HepG2 (cell line): ENCODE measurements around the gene DTNB. TPM values are rescaled to one million over a fixed set of nuclear protein-coding genes. Genes with fewer than 3 reads are reported as not detected.
A peak's percentile ranks its signal among the peaks of the same experiment; 100 is the strongest.

Experiments
- ATAC-seq: fragments of 200-7000 bp; cut with Tn5 transposase; 3 replicates; pipeline ENCODE4 v1.9.1; 2020; ENCODE audit warnings: mild to moderate bottlenecking, moderate library complexity
- BruUV-seq: library from RNA; stranded (reverse); fragments of 400-500 nt; replicated peaks from 2 replicates; lab custom pipeline; 2021; lab: Mats Ljungman, UMichigan
- CTCF ChIA-PET: fragments of 300-600 bp; formaldehyde crosslinking; extraction: SDS; loops from one replicate; lab custom pipeline; 2021; ENCODE audit warnings: low total read pairs, inconsistent platforms, low intra/inter-chr PET ratio; lab: Yijun Ruan, JAX
- POLR2A ChIA-PET: fragments of 350-600 bp; sonication (Branson Sonifier 250); formaldehyde crosslinking; loops from one replicate; lab custom pipeline; 2020; ENCODE audit warnings: antibody characterized with exemption, inconsistent platforms; lab: Yijun Ruan, JAX
- DNase-seq: peaks from one replicate; pipeline ENCODE4 v3.0.0-alpha.2; 2015; ENCODE audit warnings: low spot score
- FAIRE-seq: peaks from 3 replicates; lab custom pipeline; 2011; peaks lifted over from hg19 to GRCh38; lab: Jason Lieb, UNC
- H2AFZ ChIP-seq: one replicate; pipeline ENCODE4 v1.6.1; 2011; ENCODE audit warnings: low read length, inconsistent platforms
- H3K27ac ChIP-seq: fragments of 300-600 bp; 3 replicates; pipeline ENCODE4 v1.8.0; 2011; ENCODE audit warnings: mixed run types, mild to moderate bottlenecking, mixed read lengths, low read length, inconsistent platforms; ENCODE audit not compliant: insufficient read depth; ENCODE audit errors: extremely low read length
- H3K27me3 ChIP-seq, 2 experiments: fragments of 200-600 bp in 1 of 2; 2 replicates in 1 of 2; 3 replicates in 1 of 2; pipeline versions ENCODE4 v1.6.0 to v1.8.0; 2011; ENCODE audit warnings: low read length in 2 of 2, mild to moderate bottlenecking in 2 of 2, moderate library complexity in 2 of 2, inconsistent platforms in 1 of 2; ENCODE audit not compliant: insufficient read depth in 2 of 2, control insufficient read depth in 1 of 2
- H3K36me3 ChIP-seq, 2 experiments: fragments of 200-600 bp in 1 of 2; replicated peaks in 1 of 2; 2 replicates in 1 of 2; 3 replicates in 1 of 2; pipeline versions ENCODE4 v1.5.1 to v1.8.0; 2011; ENCODE audit warnings: low read length in 2 of 2, inconsistent platforms in 1 of 2; ENCODE audit not compliant: insufficient read depth in 2 of 2, control insufficient read depth in 1 of 2
- H3K4me1 ChIP-seq: 2 replicates; pipeline ENCODE4 v1.5.1; 2012; ENCODE audit warnings: low read length, inconsistent platforms; ENCODE audit not compliant: insufficient read depth
- H3K4me2 ChIP-seq: 2 replicates; pipeline ENCODE4 v1.6.0; 2011; ENCODE audit warnings: low read depth, low read length, inconsistent platforms
- H3K4me3 ChIP-seq, 3 experiments: fragments of 200-600 bp in 1 of 3; sonication (generic), shearing (Covaris generic) in 1 of 3; replicated peaks in 1 of 3; 2 replicates each; pipeline ENCODE4 v1.5.1; 2011 to 2016; ENCODE audit warnings: low read length in 3 of 3, inconsistent platforms in 2 of 3, low read depth in 2 of 3, mild to moderate bottlenecking in 2 of 3, control low read depth in 1 of 3, mixed read lengths in 1 of 3; ENCODE audit not compliant: insufficient read depth in 1 of 3
- H3K79me2 ChIP-seq: one replicate; pipeline ENCODE4 v1.6.1; 2011; ENCODE audit warnings: low read length, inconsistent platforms; ENCODE audit not compliant: insufficient read depth
- H3K9ac ChIP-seq: 2 replicates; pipeline ENCODE4 v1.6.0; 2011; ENCODE audit warnings: mild to moderate bottlenecking, low read depth, low read length, inconsistent platforms; ENCODE audit not compliant: insufficient read depth
- H3K9me3 ChIP-seq: 2 replicates; pipeline ENCODE4 v1.5.1; 2012; ENCODE audit warnings: mild to moderate bottlenecking, low read length
- H4K20me1 ChIP-seq: 2 replicates; pipeline ENCODE4 v1.6.0; 2011; ENCODE audit warnings: inconsistent platforms, mild to moderate bottlenecking, low read length, moderate library complexity; ENCODE audit not compliant: insufficient read depth
- ATF7-NPFF ChIP-seq: sonication (generic); formaldehyde crosslinking; IDR thresholded peaks from 2 replicates; pipeline ENCODE4 v1.8.1; 2023; ENCODE audit warnings: mild to moderate bottlenecking, low read depth, missing genetic modification reagents, moderate library complexity
- CHD2 ChIP-seq: IDR thresholded peaks from 2 replicates; pipeline ENCODE4 v1.6.1; 2011; ENCODE audit warnings: low read depth, low read length, improper control_type of control experiment
- DMTF1 ChIP-seq: sonication (generic); formaldehyde crosslinking; IDR thresholded peaks from 2 replicates; pipeline ENCODE4 v1.4.0; 2020; ENCODE audit warnings: mild to moderate bottlenecking, missing genetic modification reagents
- DNMT3B ChIP-seq: conservative IDR thresholded peaks from 2 replicates; pipeline ENCODE4 v1.6.1; 2016; ENCODE audit warnings: missing biosample characterization, control low read depth
- ERF ChIP-seq: IDR thresholded peaks from 2 replicates; pipeline ENCODE4 v1.6.1; 2018; ENCODE audit warnings: missing biosample characterization, missing genetic modification reagents
- FOSL1 ChIP-seq: sonication (generic); formaldehyde crosslinking; IDR thresholded peaks from 2 replicates; pipeline ENCODE4 v1.9.0; 2021; ENCODE audit warnings: missing genetic modification reagents, borderline replicate concordance
- HINFP ChIP-seq: sonication (generic); formaldehyde crosslinking; IDR thresholded peaks from 2 replicates; pipeline ENCODE4 v1.4.0; 2020; ENCODE audit warnings: low read depth, mild to moderate bottlenecking, missing genetic modification reagents
- IRF1 ChIP-seq: sonication (generic); formaldehyde crosslinking; IDR thresholded peaks from 2 replicates; pipeline ENCODE4 v1.4.0; 2020; ENCODE audit warnings: low read depth, mild to moderate bottlenecking, missing genetic modification reagents
- NFIB ChIP-seq: sonication (generic); formaldehyde crosslinking; IDR thresholded peaks from 2 replicates; pipeline ENCODE4 v1.9.0; 2021; ENCODE audit warnings: missing genetic modification reagents, mild to moderate bottlenecking, borderline replicate concordance
- RAD21 ChIP-seq: fragments of 450-650 bp; formaldehyde crosslinking; IDR thresholded peaks from 2 replicates; pipeline ENCODE4 v1.5.0; 2020; ENCODE audit warnings: mild to moderate bottlenecking
- ZNF160 ChIP-seq: sonication (generic); formaldehyde crosslinking; IDR thresholded peaks from 2 replicates; pipeline ENCODE4 v1.8.0; 2022; ENCODE audit warnings: mild to moderate bottlenecking, inconsistent platforms, missing genetic modification reagents
- ZNF232 ChIP-seq: sonication (generic); formaldehyde crosslinking; IDR thresholded peaks from 2 replicates; pipeline ENCODE4 v1.4.0; 2020; ENCODE audit warnings: missing genetic modification reagents, borderline replicate concordance
- ZNF274 ChIP-seq: sonication (generic); formaldehyde crosslinking; IDR thresholded peaks from 2 replicates; pipeline ENCODE4 v1.5.1; 2020; ENCODE audit warnings: mild to moderate bottlenecking, missing genetic modification reagents
- ZNF7 ChIP-seq: IDR thresholded peaks from 2 replicates; pipeline ENCODE4 v1.6.1; 2016; ENCODE audit warnings: missing biosample characterization, missing genetic modification reagents
- WGBS: methylation state at CpG from one replicate; pipeline ENCODE4 v1.1.6; 2017; ENCODE audit warnings: low lambda C conversion rate; 5-methylcytosine and 5-hydroxymethylcytosine counted together
- in situ Hi-C: cut with HindIII; loops from 2 replicates; pipeline ENCODE4 v1.10.0; 2017; ENCODE audit warnings: low pct_unique_long_range_greater_than_20kb; ENCODE audit not compliant: extremely low pct_ligation_motif_present
- intact Hi-C: fragments of 100-400 bp; cut with micrococcal nuclease; formaldehyde crosslinking; loops from one replicate; pipeline ENCODE4 v1.10.0; 2022; ENCODE audit not compliant: unreplicated experiment
- polyA plus RNA-seq, 8 experiments: library from polyadenylated mRNA; depleted of rRNA in 3 of 8; stranded (reverse) in 7 of 8; unstranded in 1 of 8; fragments of >200 nt; fragmentation: Illumina TruSeq in 4 of 8; extraction: Trizol in 4 of 8; gene quantifications; 2 replicates each; pipeline versions ENCODE4 v1.2.1 to v1.2.3, GENCODE V29; 2011 to 2016; ENCODE audit warnings: low read depth in 4 of 8, missing spikeins in 1 of 8, mixed read lengths in 1 of 8; ENCODE audit not compliant: insufficient read depth in 1 of 8
- total RNA-seq, 5 experiments: library from RNA; depleted of rRNA; stranded (reverse); fragments of >200 nt; fragmentation: Illumina TruSeq; extraction: Trizol; gene quantifications; 2 replicates each; pipeline ENCODE4 v1.2.3, GENCODE V29; 2016; ENCODE audit warnings: low read depth in 1 of 5
- TF ChIP-seq, protein P1 (sequence below): sonication (generic); formaldehyde crosslinking; IDR thresholded peaks from 2 replicates; pipeline ENCODE4 v1.4.0; 2020; ENCODE audit warnings: mild to moderate bottlenecking, missing genetic modification reagents

DTNB gene
- total and polyA plus RNA-seq, 2 of the 13 experiments (the other 11 are each of a cell fraction or from before 2014, with no cell fraction given), result 14.4 to 23.9 TPM

DNA sequence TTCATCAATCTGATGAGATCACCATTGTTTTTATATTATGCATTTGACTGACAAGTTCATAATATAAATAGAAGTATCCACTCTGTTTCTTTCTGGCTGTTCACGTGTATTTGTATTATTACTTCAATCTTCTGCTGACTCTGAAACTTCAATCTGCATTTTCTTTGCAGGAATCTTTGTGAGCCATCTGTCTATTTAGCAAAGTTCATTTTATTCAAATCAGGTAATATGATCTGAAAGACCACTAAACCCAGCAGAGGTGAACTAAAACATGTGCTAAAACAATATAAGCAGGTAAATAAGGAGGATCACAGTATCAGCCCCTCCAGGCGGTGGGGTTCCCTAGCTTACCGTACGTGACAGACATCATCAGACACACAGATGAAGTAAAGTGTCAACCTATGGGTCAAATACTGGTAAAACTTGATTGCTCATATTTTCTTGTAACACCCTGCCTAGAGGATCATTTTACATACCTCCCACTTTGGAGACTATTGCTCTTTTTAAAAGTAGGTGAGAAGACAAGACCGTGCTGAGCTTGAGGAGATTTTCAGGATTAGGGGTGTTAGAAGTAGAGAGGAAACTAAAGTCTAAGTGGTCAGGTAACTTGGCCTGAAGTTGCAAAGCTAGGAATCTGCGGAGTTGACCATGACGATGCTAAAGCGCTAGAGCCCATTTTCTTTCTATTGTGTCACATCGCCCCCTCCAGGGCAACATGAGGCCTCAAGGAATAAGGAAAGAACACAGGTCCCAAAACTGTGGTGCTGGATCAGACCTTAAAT lies 9.0 kb downstream of the DTNB start:
- peak overlapping the region; percentile 14 for H3K27ac ChIP-seq
- POLR2A ChIA-PET, result interaction anchor here (0.9 to 1.4 kb wide), 2 partner anchors 56 to 57 kb away, joined by 4 read pairs; no protein-coding TSS in a partner anchor
- no peaks in the 10 kb centered on the region for H3K36me3 ChIP-seq
- FAIRE-seq (peak; percentile 96), DNase-seq (peak; percentile 79), ATAC-seq (peak; percentile 98)
- H3K9me3 ChIP-seq, result no peaks in the 10 kb centered on the region
- H3K9ac ChIP-seq, result no peak overlapping the region
- BruUV-seq, result no TSS peak
- H3K4me1 ChIP-seq, result peaks cover 10% of the 10 kb centered on the region
- peak overlapping the region; percentile 45 for H3K4me2 ChIP-seq
- no peaks in the 10 kb centered on the region for H4K20me1 ChIP-seq
- peak overlapping the region; percentile 24 for H2AFZ ChIP-seq
- peaks cover 4% of the 10 kb centered on the region for H3K79me2 ChIP-seq
- 54% methylated on average over 9 of the region's 9 CpGs for WGBS
- in situ Hi-C loops, result loop anchor here (5.0 kb wide), 1 partner anchor 57 kb away; no protein-coding TSS in a partner anchor
- H3K27me3 ChIP-seq, result no peaks in the 10 kb centered on the region
- CTCF ChIA-PET, result interaction anchor here (1.3 to 4.2 kb wide), 2 partner anchors 57 to 302 kb away, joined by 3 to 65 read pairs; no protein-coding TSS in a partner anchor
- intact Hi-C loops, result loop anchor here (1.0 kb wide), 3 partner anchors 28 to 355 kb away; no protein-coding TSS in a partner anchor
- H3K4me3 ChIP-seq, result no peak overlapping the region
- TF ChIP-seq ZNF7 (CRISPR knock-in tag), result no peak
- no peak for TF ChIP-seq ZNF232 (CRISPR knock-in tag)
- TF ChIP-seq RAD21 (CRISPR knock-in tag), result peak; percentile 88
- peak; percentile 46; the same call in 1 of the 2 replicates for TF ChIP-seq IRF1 (CRISPR knock-in tag)
- no peak for TF ChIP-seq ZNF274
- no peak for TF ChIP-seq ZNF160 (CRISPR knock-in tag)
- no peak for TF ChIP-seq NFIB (CRISPR knock-in tag)
- no peak for TF ChIP-seq ERF (CRISPR knock-in tag)
- no peak for TF ChIP-seq DMTF1 (CRISPR knock-in tag)
- TF ChIP-seq DNMT3B (CRISPR knock-in tag), result no peak
- no peak for TF ChIP-seq CHD2
- TF ChIP-seq HINFP (CRISPR knock-in tag), result 0 out of 2 replicates have a peak, but pooled peaks have one; percentile 54
- no peak for TF ChIP-seq ATF7-NPFF (CRISPR knock-in tag)
- TF ChIP-seq FOSL1 (CRISPR knock-in tag), result no peak
- TF ChIP-seq, protein P1, sequence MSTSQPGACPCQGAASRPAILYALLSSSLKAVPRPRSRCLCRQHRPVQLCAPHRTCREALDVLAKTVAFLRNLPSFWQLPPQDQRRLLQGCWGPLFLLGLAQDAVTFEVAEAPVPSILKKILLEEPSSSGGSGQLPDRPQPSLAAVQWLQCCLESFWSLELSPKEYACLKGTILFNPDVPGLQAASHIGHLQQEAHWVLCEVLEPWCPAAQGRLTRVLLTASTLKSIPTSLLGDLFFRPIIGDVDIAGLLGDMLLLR (CRISPR knock-in tag), result no peak
